ENCODE data around the gene ABLIM2. TPM values are rescaled to one million over a fixed set of nuclear protein-coding genes. Genes with fewer than 3 reads are reported as not detected.

Gene ABLIM2
- total RNA-seq, 4 donors from 2014 or later, result 4.2 to 28.5 (median 8.7) TPM

GRCh38 chr4:8109406-8110065, 49.1 kb downstream of the ABLIM2 start:
- no peak overlapping the region for H3K27ac ChIP-seq (replicated peaks in 1 of 4)
- peaks cover 0 to 8% (median 0%) of the 10 kb centered on the region in 4 donors for H3K27me3 ChIP-seq
- TF ChIP-seq POLR2A (IDR thresholded peaks at IDR 0.05; ENCODE audit: low read depth) (no peak), CTCF (IDR thresholded peaks at IDR 0.05) (no peak), EP300 (IDR thresholded peaks at IDR 0.05) (no peak), POLR2AphosphoS5 (IDR thresholded peaks at IDR 0.05) (no peak)
- WGBS, result 95% methylated on average over 20 of the region's 20 CpGs
- H3K4me3 ChIP-seq, result no peak overlapping the region
- peaks cover 9 to 17% (median 16%) of the 10 kb centered on the region in 4 donors for H3K4me1 ChIP-seq
- no peaks in the 10 kb centered on the region for H3K9me3 ChIP-seq
- DNase-seq (ENCODE audit: extremely low spot score), result no peak
- peaks cover 0 to 10% (median 0%) of the 10 kb centered on the region in 4 donors for H3K36me3 ChIP-seq
- intact Hi-C loops (cut with DNase I), result no loop called here

GRCh38 chr4:8108991-8109390, 49.6 kb downstream of the ABLIM2 start:
- Histone ChIP-seq H3K9me3 (no peaks in the 10 kb centered on the region), H3K27ac (replicated peaks in 1 of 4) (no peak overlapping the region), H3K4me3 (no peak overlapping the region), H3K36me3 (peaks cover 0 to 10% (median 0%) of the 10 kb centered on the region in 4 donors), H3K4me1 (peaks cover 9 to 17% (median 11%) of the 10 kb centered on the region in 4 donors), H3K27me3 (peaks cover 0 to 8% (median 0%) of the 10 kb centered on the region in 4 donors)
- 86% methylated on average over 12 of the region's 14 CpGs for WGBS
- intact Hi-C loops (cut with DNase I), result no loop called here
- no peak for DNase-seq (ENCODE audit: extremely low spot score)
- TF ChIP-seq POLR2A (IDR thresholded peaks at IDR 0.05; ENCODE audit: low read depth) (no peak), EP300 (IDR thresholded peaks at IDR 0.05) (no peak)

- Histone ChIP-seq H3K27ac (replicated peaks in 1 of 4) (no peak overlapping the region), H3K4me3 (no peak overlapping the region), H3K27me3 (peaks cover 0 to 8% (median 0%) of the 10 kb centered on the region in 4 donors), H3K36me3 (peaks cover 0 to 10% (median 0%) of the 10 kb centered on the region in 4 donors), H3K4me1 (peaks cover 3 to 12% (median 5%) of the 10 kb centered on the region in 4 donors), H3K9me3 (no peaks in the 10 kb centered on the region)
- no peak for TF ChIP-seq CTCF (IDR thresholded peaks at IDR 0.05)
- TF ChIP-seq EP300 (IDR thresholded peaks at IDR 0.05), result no peak
- TF ChIP-seq POLR2AphosphoS5 (IDR thresholded peaks at IDR 0.05), result no peak
- no peak for TF ChIP-seq POLR2A (IDR thresholded peaks at IDR 0.05; ENCODE audit: low read depth)
- WGBS, result 93% methylated on average over 13 of the region's 20 CpGs
- DNase-seq (ENCODE audit: extremely low spot score), result no peak
- intact Hi-C loops (cut with DNase I), result no loop called here
These were observed 50.4 kb downstream of the ABLIM2 start for GRCh38 chr4:8108261-8108660.

- WGBS, result 95% methylated on average over 6 of the region's 11 CpGs
These were observed 51.4 kb downstream of the ABLIM2 start for GRCh38 chr4:8107146-8107657.

More at GRCh38 chr4:8107146-8107657, 51.4 kb downstream of the ABLIM2 start:
- TF ChIP-seq CTCF (IDR thresholded peaks at IDR 0.05), result no peak
- TF ChIP-seq EP300 (IDR thresholded peaks at IDR 0.05), result no peak
- TF ChIP-seq POLR2A (IDR thresholded peaks at IDR 0.05; ENCODE audit: low read depth), result no peak
- TF ChIP-seq POLR2AphosphoS5 (IDR thresholded peaks at IDR 0.05), result no peak
- intact Hi-C loops (cut with DNase I), result no loop called here
- peaks cover 0 to 9% (median 0%) of the 10 kb centered on the region in 4 donors for H3K4me1 ChIP-seq
- peaks cover 0 to 8% (median 0%) of the 10 kb centered on the region in 4 donors for H3K27me3 ChIP-seq
- no peak overlapping the region for H3K27ac ChIP-seq (replicated peaks in 1 of 4)
- H3K36me3 ChIP-seq, result peaks cover 0 to 10% (median 0%) of the 10 kb centered on the region in 4 donors
- no peaks in the 10 kb centered on the region for H3K9me3 ChIP-seq
- no peak for DNase-seq (ENCODE audit: extremely low spot score)
- no peak overlapping the region for H3K4me3 ChIP-seq
